Left lung (tissue), 10 donors: ENCODE measurements around the gene ATP5F1A. TPM values are rescaled to one million over a fixed set of nuclear protein-coding genes. Genes with fewer than 3 reads are reported as not detected.

Source experiments
- ATAC-seq: fragments of 200-7000 bp; cut with Tn5 transposase; one replicate; pipeline ENCODE4 v1.9.1; 2020; ENCODE audit warnings: moderate library complexity
- DNase-seq, 4 donors: peaks; one replicate each; pipeline ENCODE4 v3.0.0-alpha.2; 2013 to 2020
- H3K27ac ChIP-seq, 2 donors: fragments of 200-600 bp; sonication (generic) in 1 of 2; one replicate each; pipeline versions ENCODE4 v1.5.0 to v1.8.0; 2020 to 2021
- H3K27me3 ChIP-seq, 2 donors: fragments of 200-600 bp; sonication (generic) in 1 of 2; one replicate each; pipeline versions ENCODE4 v1.5.0 to v1.8.0; 2020 to 2021
- H3K36me3 ChIP-seq, 2 donors: fragments of 200-600 bp; sonication (generic) in 1 of 2; one replicate each; pipeline versions ENCODE4 v1.5.0 to v1.8.0; 2020 to 2021
- H3K4me1 ChIP-seq, 2 donors: fragments of 200-600 bp; one replicate each; pipeline ENCODE4 v1.8.0; 2021
- H3K4me3 ChIP-seq, 2 donors: fragments of 200-600 bp; sonication (generic) in 1 of 2; one replicate each; pipeline versions ENCODE4 v1.5.0 to v1.8.0; 2020 to 2021; ENCODE audit warnings: mild to moderate bottlenecking in 1 of 2
- H3K9me3 ChIP-seq, 2 donors: fragments of 200-600 bp; sonication (generic) in 1 of 2; one replicate each; pipeline versions ENCODE4 v1.5.0 to v1.8.0; 2020 to 2021
- intact Hi-C, 2 donors: fragments of 100-400 bp; cut with DNase I; formaldehyde crosslinking; loops; one replicate each; pipeline versions ENCODE4 v1.11.2 to v1.14.2; 2022
- polyA plus RNA-seq, 6 donors: library from polyadenylated mRNA; unstranded; fragments of 120-200 nt; gene quantifications; one replicate each; pipeline ENCODE4 v1.2.1, GENCODE V29; 2013; ENCODE audit not compliant: insufficient read length in 6 of 6
- total RNA-seq, 2 donors: library from RNA; stranded (reverse); fragmentation: NEBNext Ultra II Directional; extraction: Animal tissue kit (Norgen Biotek cat#: 25700); gene quantifications; one replicate each; pipeline ENCODE4 v1.2.1, GENCODE V29; 2021
- TF ChIP-seq, protein P1 (sequence below), 2 donors: fragments of 200-600 bp; sonication (generic) in 1 of 2; IDR thresholded peaks; one replicate each; pipeline versions ENCODE4 v1.5.0 to v1.8.0; 2021; ENCODE audit warnings: antibody characterized with exemption in 2 of 2
- donor health status: DM: no; HTN: yes; CAD: no.
- donor health status: DM: no; HTN: no; CAD: no.

ATP5F1A gene
- total and polyA plus RNA-seq, 8 donors, result 310 to 524 (median 465) TPM

DNA sequence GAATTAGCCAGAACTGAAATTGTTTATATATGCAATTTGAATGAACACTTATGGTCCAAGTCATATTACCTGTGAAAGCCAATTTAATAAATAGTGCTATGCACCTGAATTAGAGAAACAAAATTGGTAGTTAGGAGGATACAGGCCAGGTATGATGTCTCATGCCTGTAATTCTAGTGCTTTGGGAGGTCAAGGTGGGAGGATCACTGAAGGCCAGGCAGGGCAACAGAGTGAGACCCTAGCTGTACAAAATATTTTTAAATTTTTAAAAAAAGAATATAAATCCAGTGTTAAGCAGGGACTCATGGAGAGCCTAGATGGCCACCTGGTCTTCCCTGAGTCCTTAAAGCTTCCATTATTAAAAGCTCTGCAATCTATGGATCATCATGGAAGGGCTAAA lies 18.8 kb downstream of the ATP5F1A start:
- ATAC-seq, result no peak
- Histone ChIP-seq H3K36me3 (peaks cover 5 to 71% of the 10 kb centered on the region in 2 donors), H3K27ac (no peak overlapping the region), H3K27me3 (no peaks in the 10 kb centered on the region), H3K4me1 (no peaks in the 10 kb centered on the region), H3K9me3 (no peaks in the 10 kb centered on the region), H3K4me3 (no peak overlapping the region)
- intact Hi-C loops, result loop anchor here (10.0 kb wide), 2 partner anchors 125 to 415 kb away; no protein-coding TSS in a partner anchor
- TF ChIP-seq, protein P1, sequence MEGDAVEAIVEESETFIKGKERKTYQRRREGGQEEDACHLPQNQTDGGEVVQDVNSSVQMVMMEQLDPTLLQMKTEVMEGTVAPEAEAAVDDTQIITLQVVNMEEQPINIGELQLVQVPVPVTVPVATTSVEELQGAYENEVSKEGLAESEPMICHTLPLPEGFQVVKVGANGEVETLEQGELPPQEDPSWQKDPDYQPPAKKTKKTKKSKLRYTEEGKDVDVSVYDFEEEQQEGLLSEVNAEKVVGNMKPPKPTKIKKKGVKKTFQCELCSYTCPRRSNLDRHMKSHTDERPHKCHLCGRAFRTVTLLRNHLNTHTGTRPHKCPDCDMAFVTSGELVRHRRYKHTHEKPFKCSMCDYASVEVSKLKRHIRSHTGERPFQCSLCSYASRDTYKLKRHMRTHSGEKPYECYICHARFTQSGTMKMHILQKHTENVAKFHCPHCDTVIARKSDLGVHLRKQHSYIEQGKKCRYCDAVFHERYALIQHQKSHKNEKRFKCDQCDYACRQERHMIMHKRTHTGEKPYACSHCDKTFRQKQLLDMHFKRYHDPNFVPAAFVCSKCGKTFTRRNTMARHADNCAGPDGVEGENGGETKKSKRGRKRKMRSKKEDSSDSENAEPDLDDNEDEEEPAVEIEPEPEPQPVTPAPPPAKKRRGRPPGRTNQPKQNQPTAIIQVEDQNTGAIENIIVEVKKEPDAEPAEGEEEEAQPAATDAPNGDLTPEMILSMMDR (IDR thresholded peaks at IDR 0.05), result no peak
- no peak for DNase-seq

DNA sequence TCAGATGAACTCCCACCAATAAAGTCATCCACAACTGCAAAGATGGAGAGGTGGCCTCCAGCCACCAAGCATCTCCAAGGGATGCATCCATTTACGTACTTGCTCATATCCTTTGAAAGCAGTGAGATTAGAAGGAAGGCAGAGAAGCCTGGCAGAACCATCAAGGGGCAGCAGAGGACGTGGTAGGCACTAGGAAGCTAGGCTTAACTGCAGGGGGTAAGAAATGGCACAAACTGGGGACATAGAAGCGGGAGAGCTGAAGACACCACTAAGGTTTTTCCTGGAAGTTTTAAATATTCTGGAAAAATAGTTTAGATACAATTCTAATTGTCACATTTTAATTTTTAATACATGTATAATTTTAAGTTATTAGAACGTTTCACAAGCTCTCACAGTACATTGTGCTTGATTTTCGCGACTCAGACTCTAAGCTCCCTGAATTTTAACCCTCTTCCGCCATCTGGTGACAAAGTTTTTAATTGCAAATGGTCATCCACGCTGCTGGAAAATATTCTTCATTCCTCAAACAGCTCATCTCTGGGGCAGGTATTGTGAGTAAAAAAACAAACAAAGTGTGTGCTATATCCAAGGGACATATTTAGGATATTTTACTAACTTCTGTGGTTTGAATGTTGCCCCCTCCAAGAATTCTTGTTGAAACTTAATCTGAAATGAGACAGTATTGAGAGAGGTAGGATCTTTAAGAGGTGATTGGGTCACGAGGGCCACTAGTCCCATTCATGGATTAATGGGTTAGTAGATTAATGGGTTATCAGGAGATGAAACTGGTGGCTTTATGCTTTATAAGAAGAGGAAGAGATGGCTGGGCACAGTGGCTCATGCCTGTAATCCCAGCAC lies 24.4 kb downstream of the ATP5F1A start:
- no peaks in the 10 kb centered on the region for H3K9me3 ChIP-seq
- ATAC-seq (peak; percentile 61), DNase-seq (peak in 2 of 4 donors; percentile 50 to 65)
- peaks cover 10 to 45% of the 10 kb centered on the region in 2 donors for H3K4me1 ChIP-seq
- no peak overlapping the region for H3K4me3 ChIP-seq
- TF ChIP-seq, protein P1 (IDR thresholded peaks at IDR 0.05), result peak; percentile 44 to 70
- no peaks in the 10 kb centered on the region for H3K27me3 ChIP-seq
- H3K27ac ChIP-seq, result peak overlapping the region in 1 of 2 donors; percentile 13
- H3K36me3 ChIP-seq, result peaks cover 0 to 16% of the 10 kb centered on the region in 2 donors
- intact Hi-C loops, result loop anchor here (10.0 kb wide), 2 partner anchors 119 to 409 kb away; no protein-coding TSS in a partner anchor

DNA sequence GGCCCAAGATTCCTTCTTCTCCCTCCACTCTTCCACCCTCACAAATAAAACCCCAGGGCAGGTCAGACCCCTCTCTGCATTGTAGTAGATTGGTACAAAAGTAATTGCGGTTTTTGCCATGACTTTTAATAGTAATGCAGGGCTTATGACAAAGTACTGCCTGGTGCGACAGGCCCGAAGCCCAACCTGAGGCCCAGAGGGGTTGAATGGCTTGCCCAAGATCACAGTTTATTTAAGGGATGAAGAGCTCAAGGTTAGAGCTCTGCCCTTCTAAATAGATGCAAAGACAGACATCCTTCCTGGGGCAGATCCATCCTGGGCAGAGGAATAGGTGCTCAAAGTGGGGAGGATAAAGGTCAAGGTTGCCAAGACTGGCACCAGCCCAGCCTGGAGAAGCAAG lies 25.1 kb downstream of the ATP5F1A start:
- H3K27me3 ChIP-seq, result no peaks in the 10 kb centered on the region
- ATAC-seq, result no peak
- intact Hi-C loops, result loop anchor here (10.0 kb wide), 2 partner anchors 118 to 408 kb away; no protein-coding TSS in a partner anchor
- H3K9me3 ChIP-seq, result no peaks in the 10 kb centered on the region
- H3K4me3 ChIP-seq, result peak overlapping the region in 1 of 2 donors; percentile 74
- peak overlapping the region in 1 of 2 donors; percentile 13 for H3K27ac ChIP-seq
- DNase-seq, result no peak
- peaks cover 0 to 9% of the 10 kb centered on the region in 2 donors for H3K36me3 ChIP-seq
- TF ChIP-seq, protein P1 (IDR thresholded peaks at IDR 0.05), result no peak
- peaks cover 10 to 48% of the 10 kb centered on the region in 2 donors for H3K4me1 ChIP-seq

DNA sequence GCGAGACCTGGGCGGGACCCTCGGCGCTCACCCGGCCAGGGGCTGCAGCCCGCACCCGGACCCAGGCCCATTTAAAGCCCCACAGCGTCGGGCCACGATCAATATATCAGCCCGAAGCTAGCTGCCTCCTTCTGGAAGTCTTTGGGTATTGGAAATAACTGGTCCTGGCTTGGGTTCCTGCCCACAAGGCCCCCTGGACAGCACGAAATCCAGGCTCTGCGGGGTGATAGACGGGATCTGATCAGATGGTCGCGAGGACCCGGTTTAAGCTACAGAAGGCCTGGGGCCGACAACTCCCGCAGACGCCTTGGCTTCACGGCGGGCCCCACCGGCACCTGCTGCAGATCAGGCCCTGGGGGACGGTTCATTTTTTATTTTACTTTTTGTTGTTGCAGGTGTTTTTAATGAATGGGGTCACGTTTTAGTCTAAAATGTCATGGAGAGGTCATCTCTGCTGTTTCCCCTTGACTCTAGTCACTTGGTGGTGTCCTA lies 25.7 kb downstream of the ATP5F1A start:
- peaks cover 0 to 4% of the 10 kb centered on the region in 2 donors for H3K36me3 ChIP-seq
- peak overlapping the region; percentile 33 to 86 for H3K27ac ChIP-seq
- intact Hi-C loops, result loop anchor here (10.0 kb wide), 2 partner anchors 118 to 408 kb away; no protein-coding TSS in a partner anchor
- TF ChIP-seq, protein P1 (IDR thresholded peaks at IDR 0.05), result no peak
- H3K4me1 ChIP-seq, result peaks cover 10 to 48% of the 10 kb centered on the region in 2 donors
- no peak for DNase-seq
- ATAC-seq, result no peak
- no peaks in the 10 kb centered on the region for H3K9me3 ChIP-seq
- H3K27me3 ChIP-seq, result no peaks in the 10 kb centered on the region
- H3K4me3 ChIP-seq, result peak overlapping the region; percentile 74 to 85
